Measurements from ENCODE around the gene FGF14. TPM values are rescaled to one million over a fixed set of nuclear protein-coding genes. Genes with fewer than 3 reads are reported as not detected.

FGF14 gene
- total RNA-seq, 2 experiments from 2014 or later, result not detected

GRCh38 chr13:102187313-102187712 lies 214.5 kb downstream of the FGF14 start:
- H3K9me3 Mint-ChIP-seq, result peaks cover 2% of the 10 kb centered on the region
- no peaks in the 10 kb centered on the region for H3K36me3 Mint-ChIP-seq (ENCODE audit: low read depth)
- H3K27me3 Mint-ChIP-seq, result peaks cover 1% of the 10 kb centered on the region
- CTCF ChIA-PET, result no interaction called here
- H3K4me1 Mint-ChIP-seq, result peaks cover 2% of the 10 kb centered on the region
- POLR2A ChIA-PET, result no interaction called here
- no peak for DNase-seq
- H3K4me3 Mint-ChIP-seq, result no peak overlapping the region
- H3K27ac Mint-ChIP-seq, result no peak overlapping the region

DNA sequence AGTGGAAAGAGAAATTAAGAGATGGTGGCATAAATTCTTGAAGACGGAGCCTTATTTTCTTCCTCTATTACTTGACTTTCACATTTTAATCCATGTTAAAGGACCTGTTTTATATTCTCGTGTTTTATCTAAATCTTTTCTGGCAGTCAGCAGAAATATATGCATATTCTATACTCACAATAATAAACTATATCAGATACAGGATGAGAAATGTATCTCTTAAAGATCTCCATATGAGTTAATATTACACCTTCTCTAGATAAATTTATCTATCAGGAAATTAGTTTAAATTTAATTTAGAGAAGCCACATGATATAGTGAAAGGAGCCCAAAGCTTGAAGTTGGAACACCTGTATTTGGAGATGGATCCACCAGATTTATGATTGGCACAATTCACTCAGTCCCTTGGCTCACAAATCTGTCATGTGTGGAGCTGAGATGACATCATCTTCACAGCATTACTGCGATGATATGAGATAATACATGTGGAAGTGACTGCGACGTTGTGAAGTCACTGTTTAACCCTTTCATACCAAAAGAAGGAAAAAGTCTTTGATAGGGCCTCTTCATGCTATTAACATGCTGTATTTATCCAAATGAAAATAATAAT lies 216.4 kb downstream of the FGF14 start:
- Mint-ChIP-seq H3K27me3 (no peaks in the 10 kb centered on the region), H3K4me1 (no peaks in the 10 kb centered on the region), H3K27ac (no peak overlapping the region), H3K4me3 (no peak overlapping the region), H3K9me3 (peaks cover 2% of the 10 kb centered on the region), H3K36me3 (ENCODE audit: low read depth) (no peaks in the 10 kb centered on the region)
- ChIA-PET POLR2A (no interaction called here), CTCF (no interaction called here)
- DNase-seq, result no peak

DNA sequence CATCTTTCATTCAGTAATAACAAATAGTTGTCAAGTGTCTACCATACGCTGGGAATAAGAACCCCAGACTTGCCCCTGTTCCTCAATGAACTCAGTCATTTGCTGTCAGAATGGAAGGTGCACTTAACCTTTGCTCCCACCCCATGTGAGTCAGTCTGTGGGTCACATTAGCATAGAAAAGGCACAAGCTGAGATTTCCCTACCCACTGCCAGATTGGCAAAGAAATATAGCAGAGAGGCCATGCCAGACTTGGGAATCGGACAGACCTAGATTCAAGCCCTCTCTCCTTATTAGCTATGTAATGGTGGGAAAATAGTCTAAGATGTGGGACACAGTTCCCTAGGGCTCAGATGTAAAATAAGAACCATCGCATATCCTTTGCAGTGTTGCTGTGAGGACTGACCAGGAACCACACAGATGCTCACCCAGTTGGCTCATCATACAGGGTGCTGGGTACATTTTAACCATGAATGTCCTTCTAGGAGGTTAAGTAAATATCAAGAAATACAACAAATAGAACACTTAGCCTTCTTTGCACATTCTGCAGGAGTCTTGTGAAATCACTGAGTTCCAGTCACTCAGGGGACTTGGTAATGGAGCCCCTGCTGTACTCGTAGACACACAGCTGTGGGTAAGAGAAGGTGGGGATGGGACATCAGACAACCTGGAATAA lies 218.2 kb downstream of the FGF14 start:
- ChIA-PET POLR2A (no interaction called here), CTCF (no interaction called here)
- no peak overlapping the region for H3K27ac Mint-ChIP-seq
- H3K9me3 Mint-ChIP-seq, result no peaks in the 10 kb centered on the region
- H3K36me3 Mint-ChIP-seq (ENCODE audit: low read depth), result no peaks in the 10 kb centered on the region
- DNase-seq, result no peak
- H3K27me3 Mint-ChIP-seq, result no peaks in the 10 kb centered on the region
- H3K4me3 Mint-ChIP-seq, result no peak overlapping the region
- H3K4me1 Mint-ChIP-seq, result no peaks in the 10 kb centered on the region

- no peak overlapping the region for H3K27ac Mint-ChIP-seq
- no peaks in the 10 kb centered on the region for H3K9me3 Mint-ChIP-seq
- H3K27me3 Mint-ChIP-seq, result no peaks in the 10 kb centered on the region
- no peaks in the 10 kb centered on the region for H3K36me3 Mint-ChIP-seq (ENCODE audit: low read depth)
- no peak for DNase-seq
- ChIA-PET POLR2A (no interaction called here), CTCF (no interaction called here)
- no peaks in the 10 kb centered on the region for H3K4me1 Mint-ChIP-seq
- no peak overlapping the region for H3K4me3 Mint-ChIP-seq
These were observed 219.7 kb downstream of the FGF14 start for GRCh38 chr13:102182170-102182569.

- DNase-seq, result no peak
- H3K27ac Mint-ChIP-seq, result no peak overlapping the region
- ChIA-PET POLR2A (no interaction called here), CTCF (no interaction called here)
- no peak overlapping the region for H3K4me3 Mint-ChIP-seq
- no peaks in the 10 kb centered on the region for H3K36me3 Mint-ChIP-seq (ENCODE audit: low read depth)
- no peaks in the 10 kb centered on the region for H3K27me3 Mint-ChIP-seq
- H3K4me1 Mint-ChIP-seq, result no peaks in the 10 kb centered on the region
- H3K9me3 Mint-ChIP-seq, result no peaks in the 10 kb centered on the region
These were observed 224.4 kb downstream of the FGF14 start for GRCh38 chr13:102177431-102177830.

DNA sequence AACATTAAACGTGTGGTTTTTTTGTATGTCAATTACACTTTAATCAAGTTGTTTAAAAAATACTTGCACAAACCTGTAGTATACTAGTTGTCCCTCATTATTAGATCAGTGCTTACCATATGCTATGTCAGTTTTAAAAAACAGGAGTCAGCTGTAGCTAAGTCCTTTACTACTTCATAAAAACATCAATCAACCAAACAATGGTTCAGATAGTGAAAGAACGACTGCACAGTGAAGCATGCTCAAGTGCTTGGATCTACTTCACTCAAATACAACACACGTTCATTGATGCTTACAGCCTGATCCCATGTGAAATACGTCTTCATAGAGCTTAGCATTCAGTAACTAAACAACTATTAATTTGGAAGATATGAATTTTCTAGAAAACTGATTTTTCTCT lies 225.0 kb downstream of the FGF14 start:
- Mint-ChIP-seq H3K27me3 (no peaks in the 10 kb centered on the region), H3K4me1 (no peaks in the 10 kb centered on the region), H3K9me3 (no peaks in the 10 kb centered on the region), H3K27ac (no peak overlapping the region), H3K36me3 (ENCODE audit: low read depth) (no peaks in the 10 kb centered on the region), H3K4me3 (no peak overlapping the region)
- ChIA-PET POLR2A (no interaction called here), CTCF (no interaction called here)
- no peak for DNase-seq

GRCh38 chr13:102172406-102172805 lies 229.4 kb downstream of the FGF14 start:
- CTCF ChIA-PET, result no interaction called here
- no peak overlapping the region for H3K27ac Mint-ChIP-seq
- POLR2A ChIA-PET, result no interaction called here
- no peaks in the 10 kb centered on the region for H3K27me3 Mint-ChIP-seq
- H3K36me3 Mint-ChIP-seq (ENCODE audit: low read depth), result no peaks in the 10 kb centered on the region
- no peaks in the 10 kb centered on the region for H3K4me1 Mint-ChIP-seq
- no peaks in the 10 kb centered on the region for H3K9me3 Mint-ChIP-seq
- DNase-seq, result no peak
- no peak overlapping the region for H3K4me3 Mint-ChIP-seq

DNA sequence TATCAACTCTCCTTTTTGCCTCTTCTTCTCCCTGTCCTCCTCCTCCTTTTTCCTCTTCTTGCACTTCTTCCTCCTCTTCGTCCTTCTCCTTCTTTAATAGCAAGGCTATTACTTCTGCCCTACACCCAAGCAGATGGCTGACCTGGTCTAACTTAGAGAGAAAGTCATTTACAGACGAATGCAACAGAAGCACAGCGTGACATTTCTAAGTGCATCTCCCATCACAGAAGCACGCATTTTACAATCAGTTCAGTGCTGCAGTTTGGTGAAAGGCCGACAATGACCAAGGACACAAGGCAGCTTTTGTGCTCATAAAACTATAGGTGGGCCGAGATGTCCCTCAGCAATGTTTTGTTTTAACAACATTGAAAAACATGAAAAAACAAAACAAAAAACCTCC lies 231.5 kb downstream of the FGF14 start:
- CTCF ChIA-PET, result no interaction called here
- DNase-seq, result no peak
- no peak overlapping the region for H3K27ac Mint-ChIP-seq
- POLR2A ChIA-PET, result no interaction called here
- H3K4me3 Mint-ChIP-seq, result no peak overlapping the region
- H3K9me3 Mint-ChIP-seq, result no peaks in the 10 kb centered on the region
- H3K27me3 Mint-ChIP-seq, result no peaks in the 10 kb centered on the region
- no peaks in the 10 kb centered on the region for H3K36me3 Mint-ChIP-seq (ENCODE audit: low read depth)
- no peaks in the 10 kb centered on the region for H3K4me1 Mint-ChIP-seq

GRCh38 chr13:102169471-102170015 lies 232.3 kb downstream of the FGF14 start:
- Mint-ChIP-seq H3K36me3 (ENCODE audit: low read depth) (no peaks in the 10 kb centered on the region), H3K4me1 (no peaks in the 10 kb centered on the region), H3K27me3 (no peaks in the 10 kb centered on the region), H3K4me3 (no peak overlapping the region), H3K27ac (no peak overlapping the region), H3K9me3 (no peaks in the 10 kb centered on the region)
- DNase-seq, result no peak
- POLR2A ChIA-PET, result no interaction called here
- CTCF ChIA-PET, result no interaction called here

- Mint-ChIP-seq H3K4me3 (no peak overlapping the region), H3K4me1 (no peaks in the 10 kb centered on the region), H3K27ac (no peak overlapping the region), H3K9me3 (no peaks in the 10 kb centered on the region), H3K36me3 (ENCODE audit: low read depth) (no peaks in the 10 kb centered on the region), H3K27me3 (no peaks in the 10 kb centered on the region)
- DNase-seq, result no peak
- CTCF ChIA-PET, result no interaction called here
- POLR2A ChIA-PET, result no interaction called here
These were observed 249.1 kb downstream of the FGF14 start for GRCh38 chr13:102152790-102153189.

DNA sequence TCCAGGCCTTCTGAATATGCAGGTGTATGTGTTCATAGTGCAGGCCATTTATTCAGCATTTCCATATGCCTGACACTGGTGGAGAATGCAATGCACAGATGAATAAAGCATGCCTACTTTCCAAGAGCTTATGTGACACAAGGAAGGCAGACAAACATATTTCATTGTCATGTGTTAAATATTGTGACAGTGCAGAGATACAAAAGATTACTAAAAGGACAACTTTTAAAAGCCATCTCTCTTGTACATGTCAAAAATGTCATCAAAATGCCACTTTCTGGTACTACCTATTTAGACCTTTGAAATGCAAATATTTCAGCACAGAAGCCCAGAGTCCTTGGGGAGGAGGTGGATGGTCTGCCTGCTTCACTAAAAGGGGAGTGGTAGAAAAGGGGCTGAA lies 254.5 kb downstream of the FGF14 start:
- Mint-ChIP-seq H3K4me3 (no peak overlapping the region), H3K9me3 (no peaks in the 10 kb centered on the region), H3K4me1 (no peaks in the 10 kb centered on the region), H3K27me3 (no peaks in the 10 kb centered on the region), H3K36me3 (ENCODE audit: low read depth) (no peaks in the 10 kb centered on the region), H3K27ac (no peak overlapping the region)
- no peak for DNase-seq
- POLR2A ChIA-PET, result no interaction called here
- CTCF ChIA-PET, result no interaction called here

DNA sequence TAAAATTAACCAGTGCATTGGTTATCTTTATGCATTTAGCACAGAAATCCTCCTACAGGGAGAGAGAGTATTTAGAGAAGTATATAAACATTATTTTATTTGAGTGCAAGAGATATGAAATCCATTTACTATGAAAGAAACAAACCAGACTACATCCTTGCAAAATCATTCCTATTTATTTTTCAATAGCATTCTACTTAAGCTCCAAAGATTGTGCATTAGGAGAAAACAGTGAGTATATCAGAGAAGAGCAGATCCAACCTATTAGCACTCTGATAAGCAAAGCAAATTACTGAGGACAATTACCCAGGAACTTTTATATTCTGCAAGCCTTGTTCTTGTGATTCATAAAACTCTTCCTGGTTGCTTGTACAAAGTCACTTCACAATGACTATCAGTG lies 256.1 kb downstream of the FGF14 start:
- Mint-ChIP-seq H3K27me3 (no peaks in the 10 kb centered on the region), H3K27ac (no peak overlapping the region), H3K36me3 (ENCODE audit: low read depth) (no peaks in the 10 kb centered on the region), H3K9me3 (no peaks in the 10 kb centered on the region), H3K4me1 (no peaks in the 10 kb centered on the region), H3K4me3 (no peak overlapping the region)
- ChIA-PET POLR2A (interaction anchor here (0.5 kb wide), 1 partner anchor 95 kb away, joined by 3 read pairs; no protein-coding TSS in a partner anchor), CTCF (no interaction called here)
- DNase-seq, result no peak

- ChIA-PET POLR2A (no interaction called here), CTCF (interaction anchor here (0.6 kb wide), 1 partner anchor 285 kb away, joined by 3 read pairs; no protein-coding TSS in a partner anchor)
- no peaks in the 10 kb centered on the region for H3K27me3 Mint-ChIP-seq
- no peak overlapping the region for H3K4me3 Mint-ChIP-seq
- H3K9me3 Mint-ChIP-seq, result no peaks in the 10 kb centered on the region
- H3K36me3 Mint-ChIP-seq (ENCODE audit: low read depth), result no peaks in the 10 kb centered on the region
- no peak overlapping the region for H3K27ac Mint-ChIP-seq
- no peak for DNase-seq
- no peaks in the 10 kb centered on the region for H3K4me1 Mint-ChIP-seq
These were observed 259.4 kb downstream of the FGF14 start for GRCh38 chr13:102142473-102142826.

Data from activated CD4-positive, alpha-beta T cell treated with anti-CD3 and anti-CD28 coated beads, Interleukin-2, amount 10 ng/mL, durations not matched to agents 7 days and 5 days (primary cell).